Breast epithelium (tissue), 3 donors: Measurements from ENCODE around the gene CACNA2D3.

ENCODE experiments used
- POLR2A ChIP-seq: fragments of 450-650 bp; IDR thresholded peaks from one replicate; pipeline ENCODE4 v1.6.1; 2016; ENCODE audit warnings: antibody characterized with exemption, mild to moderate bottlenecking, moderate library complexity
- POLR2AphosphoS5 ChIP-seq, 3 donors: sonication (generic); formaldehyde crosslinking; IDR thresholded peaks; one replicate each; pipeline ENCODE4 v1.6.1; 2017; ENCODE audit warnings: antibody characterized with exemption in 3 of 3
- TF ChIP-seq, protein P1 (sequence below), 3 donors: fragments of 450-650 bp; IDR thresholded peaks; one replicate each; pipeline ENCODE4 v1.5.1; 2016 to 2017; ENCODE audit warnings: antibody characterized with exemption in 3 of 3, mild to moderate bottlenecking in 3 of 3, moderate library complexity in 3 of 3

DNA sequence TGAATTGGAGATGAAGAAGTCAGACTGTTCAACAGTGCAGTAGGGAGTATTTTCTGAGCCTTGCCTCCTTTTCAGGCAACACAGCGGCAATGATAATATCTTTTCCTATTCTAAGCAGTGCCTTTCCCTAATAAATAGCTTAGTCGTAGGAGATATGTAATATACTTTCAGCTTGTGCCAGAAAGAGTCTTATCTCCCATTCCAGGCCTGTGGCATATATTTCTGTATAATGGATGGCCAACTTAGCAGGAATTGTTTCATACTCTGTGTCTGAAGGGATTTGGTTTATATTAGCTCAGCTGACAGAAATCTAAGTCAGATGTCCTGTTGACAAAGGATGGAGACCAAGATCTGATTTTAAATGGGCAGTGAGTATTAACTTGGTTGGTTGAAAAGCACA is 397.1 kb downstream of the CACNA2D3 start:
- TF ChIP-seq, protein P1, sequence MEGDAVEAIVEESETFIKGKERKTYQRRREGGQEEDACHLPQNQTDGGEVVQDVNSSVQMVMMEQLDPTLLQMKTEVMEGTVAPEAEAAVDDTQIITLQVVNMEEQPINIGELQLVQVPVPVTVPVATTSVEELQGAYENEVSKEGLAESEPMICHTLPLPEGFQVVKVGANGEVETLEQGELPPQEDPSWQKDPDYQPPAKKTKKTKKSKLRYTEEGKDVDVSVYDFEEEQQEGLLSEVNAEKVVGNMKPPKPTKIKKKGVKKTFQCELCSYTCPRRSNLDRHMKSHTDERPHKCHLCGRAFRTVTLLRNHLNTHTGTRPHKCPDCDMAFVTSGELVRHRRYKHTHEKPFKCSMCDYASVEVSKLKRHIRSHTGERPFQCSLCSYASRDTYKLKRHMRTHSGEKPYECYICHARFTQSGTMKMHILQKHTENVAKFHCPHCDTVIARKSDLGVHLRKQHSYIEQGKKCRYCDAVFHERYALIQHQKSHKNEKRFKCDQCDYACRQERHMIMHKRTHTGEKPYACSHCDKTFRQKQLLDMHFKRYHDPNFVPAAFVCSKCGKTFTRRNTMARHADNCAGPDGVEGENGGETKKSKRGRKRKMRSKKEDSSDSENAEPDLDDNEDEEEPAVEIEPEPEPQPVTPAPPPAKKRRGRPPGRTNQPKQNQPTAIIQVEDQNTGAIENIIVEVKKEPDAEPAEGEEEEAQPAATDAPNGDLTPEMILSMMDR (IDR thresholded peaks at IDR 0.05) = no peak
- TF ChIP-seq POLR2AphosphoS5 (IDR thresholded peaks at IDR 0.05) = no peak
- no peak for TF ChIP-seq POLR2A
